HG02623 (cell line): ENCODE measurements around the gene NTRK3.

Experiments used
- ATAC-seq: cut with Tn5 transposase; IDR thresholded peaks from one replicate; pipeline ENCODE4 v1.9.1; 2021; ENCODE audit warnings: moderate library complexity; ENCODE audit not compliant: unreplicated experiment

The NTRK3 gene

DNA sequence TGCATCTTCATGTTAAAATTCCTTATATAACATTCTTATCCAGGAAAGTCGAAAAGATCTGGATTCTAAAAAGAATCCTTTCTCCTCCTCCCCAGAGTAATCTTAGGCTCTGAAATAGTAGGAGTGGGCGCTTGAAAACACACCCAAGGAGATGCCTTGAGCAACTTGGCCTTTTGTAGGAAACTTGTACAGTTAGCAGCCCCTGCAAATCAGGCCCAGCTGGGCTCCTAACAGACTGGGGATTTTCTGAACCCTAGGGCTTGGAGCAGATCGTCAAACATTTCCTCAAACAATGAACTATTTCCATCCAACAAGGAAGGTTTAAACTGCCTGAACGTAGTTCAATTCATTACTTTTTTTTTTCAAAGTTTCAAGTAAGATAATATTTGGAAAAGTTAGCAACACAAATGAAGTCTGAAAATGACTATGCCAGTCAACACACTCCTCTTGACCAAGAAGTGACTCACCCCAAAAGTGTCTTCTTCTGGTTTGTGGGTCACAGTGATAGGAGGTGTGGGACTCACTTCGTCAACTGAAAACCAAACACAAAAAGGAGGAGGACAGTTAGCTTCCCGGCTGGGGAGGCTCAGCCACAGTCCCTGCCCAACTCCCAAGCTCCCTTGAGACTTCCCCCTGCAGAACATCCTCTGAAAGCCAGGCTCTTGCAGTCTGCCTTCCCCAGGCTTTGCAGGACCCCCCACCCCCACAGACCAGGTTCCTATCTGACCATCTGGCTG is 129.7 kb downstream of the NTRK3 start:
- no peak for ATAC-seq

DNA sequence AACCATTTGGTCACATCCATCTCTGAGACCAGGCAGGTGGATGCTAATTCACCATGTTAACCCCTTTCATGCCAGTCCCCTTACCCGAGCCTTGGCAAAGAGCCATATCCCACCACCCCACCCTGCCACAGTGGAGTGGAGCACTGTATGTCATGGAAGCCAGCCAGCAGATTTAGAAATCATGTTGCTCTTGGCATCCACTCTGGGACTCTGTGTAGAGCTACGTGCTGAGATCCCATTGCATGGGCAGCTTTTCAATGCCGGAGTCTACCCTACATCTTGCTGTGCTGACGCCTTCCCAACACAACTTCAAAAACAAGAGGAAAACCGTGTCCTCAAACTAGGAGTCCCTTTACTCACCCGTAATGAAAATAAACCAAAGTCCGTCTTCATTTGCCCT is 131.0 kb downstream of the NTRK3 start:
- no peak for ATAC-seq

DNA sequence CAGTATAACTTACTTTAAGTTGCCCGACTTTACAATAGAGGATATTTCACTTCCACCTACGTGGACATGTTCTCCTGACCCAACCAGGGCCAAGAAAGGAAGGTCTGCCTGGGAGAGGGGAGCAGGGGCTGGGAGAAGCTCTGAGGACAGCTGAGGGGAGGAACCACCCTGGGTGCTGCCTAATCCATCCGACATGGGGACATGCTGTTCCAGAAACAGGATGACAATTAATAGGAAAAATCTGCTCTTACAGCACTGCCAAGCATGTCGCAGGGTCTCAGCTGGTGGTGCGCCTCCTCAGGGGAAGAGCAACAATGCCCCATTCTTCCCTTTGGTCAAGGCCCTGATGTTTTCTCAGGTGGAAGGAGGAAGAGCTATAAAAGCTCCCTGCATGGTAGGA is 132.3 kb downstream of the NTRK3 start:
- no peak for ATAC-seq

DNA sequence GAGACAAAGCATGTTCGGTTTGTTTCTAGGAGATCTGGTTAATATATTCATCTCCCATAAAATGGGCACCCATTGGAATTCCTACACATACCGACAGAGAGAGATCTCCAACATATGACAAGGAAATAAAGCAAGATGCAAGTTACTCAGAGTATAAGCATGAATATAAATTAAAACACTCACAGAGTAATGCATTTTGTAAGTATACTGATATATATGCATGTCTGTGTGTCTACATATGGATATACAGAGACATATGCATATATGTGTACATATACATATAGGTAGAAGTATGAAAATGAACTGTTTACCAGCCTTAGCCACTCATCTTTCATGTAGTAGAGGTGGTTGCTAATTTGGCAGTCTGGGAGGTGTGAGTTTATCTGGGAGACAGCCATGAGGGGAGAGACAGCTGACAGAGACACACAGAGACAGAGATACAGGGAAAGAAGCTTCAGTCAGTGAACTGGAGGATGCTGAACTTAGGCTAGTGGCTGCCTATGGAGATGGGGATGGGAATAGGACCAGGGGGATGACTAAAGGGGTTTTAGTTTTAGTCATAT is 134.5 kb downstream of the NTRK3 start:
- no peak for ATAC-seq

DNA sequence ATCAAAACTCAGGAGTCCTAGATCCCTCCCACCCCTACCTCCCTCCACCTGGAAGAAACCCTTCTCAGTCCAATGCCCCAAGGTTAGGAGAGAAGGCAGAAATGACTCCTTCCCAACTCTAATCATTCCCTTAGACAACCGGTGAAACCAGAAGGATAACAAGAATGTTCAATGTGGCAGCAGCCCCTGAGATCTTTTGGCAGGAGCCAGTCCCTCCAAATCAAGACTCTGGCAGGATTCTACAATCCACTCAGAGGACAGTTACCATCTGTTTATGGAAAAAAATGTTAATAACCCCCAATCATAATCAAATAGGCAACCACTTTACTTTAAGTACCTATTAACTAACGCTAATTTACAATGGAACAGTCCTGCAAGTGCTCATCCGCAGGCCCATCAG is 136.5 kb downstream of the NTRK3 start:
- ATAC-seq, result no peak

DNA sequence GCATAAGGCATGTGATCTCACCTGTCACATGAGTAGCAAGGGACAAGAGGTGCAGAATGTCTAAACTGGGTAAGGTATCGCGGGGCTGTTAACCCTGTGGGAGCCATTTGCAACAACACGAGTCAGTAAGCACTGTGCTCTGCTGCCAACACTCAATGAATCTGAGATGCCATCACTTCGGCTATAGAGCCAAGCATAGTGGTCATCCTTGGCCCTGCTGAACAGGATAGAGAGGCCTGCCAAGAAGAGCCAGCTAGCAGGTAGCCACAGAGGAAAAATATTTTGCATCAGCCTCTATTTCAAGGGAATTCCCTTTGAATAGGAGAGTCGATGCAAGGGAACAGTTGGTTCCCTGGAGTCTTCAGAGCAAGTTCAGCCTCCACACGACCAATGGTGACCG is 137.8 kb downstream of the NTRK3 start:
- ATAC-seq, result no peak

DNA sequence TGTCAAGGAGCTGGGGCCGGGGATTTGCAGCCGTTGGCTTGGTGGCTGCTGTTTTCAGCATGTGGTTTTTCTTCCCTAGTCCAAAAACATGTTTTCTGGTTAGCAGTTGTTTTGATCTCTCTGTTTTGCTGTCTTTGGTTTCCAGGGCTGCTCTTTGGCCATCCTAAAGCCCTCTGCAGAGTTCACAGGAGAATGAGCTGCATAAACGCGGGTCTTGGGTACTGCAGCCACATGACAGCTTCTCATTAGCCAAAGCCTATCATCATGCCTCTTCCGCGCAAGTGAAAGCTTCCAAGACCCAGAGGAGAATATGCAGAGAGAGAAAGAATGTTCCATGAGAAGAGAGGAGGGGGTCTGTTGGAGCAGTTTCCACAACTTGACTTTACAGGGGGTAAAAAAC is 138.5 kb downstream of the NTRK3 start:
- ATAC-seq, result no peak

DNA sequence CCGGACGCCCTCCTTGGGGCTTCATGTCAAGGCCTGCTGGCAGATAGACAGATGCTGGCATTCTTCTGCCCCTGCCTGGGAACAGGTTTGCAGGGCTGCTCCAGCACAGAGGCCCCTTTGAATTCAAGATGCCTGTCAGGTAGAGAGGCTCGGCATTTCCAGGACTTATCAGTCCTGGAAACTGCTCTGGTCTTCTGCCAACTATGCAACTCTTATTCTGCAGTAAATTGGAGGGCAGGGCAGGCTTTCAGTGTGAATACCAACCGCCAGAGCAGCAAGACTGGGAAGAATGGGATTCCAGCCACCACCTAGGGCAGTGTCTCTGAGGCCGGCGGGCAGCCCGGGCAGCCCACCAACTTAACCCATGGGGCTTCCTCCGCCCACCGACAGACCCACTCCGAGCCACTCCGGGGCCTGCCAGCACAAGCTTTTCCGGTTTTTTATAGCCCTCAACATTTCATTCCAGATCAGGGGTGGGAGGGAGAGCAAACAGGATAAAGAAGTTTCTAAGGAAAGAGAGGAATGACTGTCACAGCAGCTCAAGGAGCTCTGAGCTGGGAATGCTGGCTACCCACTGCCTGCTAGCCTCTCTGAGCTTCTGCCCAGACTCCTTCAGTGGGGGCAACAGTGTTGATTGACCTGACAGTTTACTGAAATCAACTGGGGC is 140.9 kb downstream of the NTRK3 start:
- no peak for ATAC-seq

DNA sequence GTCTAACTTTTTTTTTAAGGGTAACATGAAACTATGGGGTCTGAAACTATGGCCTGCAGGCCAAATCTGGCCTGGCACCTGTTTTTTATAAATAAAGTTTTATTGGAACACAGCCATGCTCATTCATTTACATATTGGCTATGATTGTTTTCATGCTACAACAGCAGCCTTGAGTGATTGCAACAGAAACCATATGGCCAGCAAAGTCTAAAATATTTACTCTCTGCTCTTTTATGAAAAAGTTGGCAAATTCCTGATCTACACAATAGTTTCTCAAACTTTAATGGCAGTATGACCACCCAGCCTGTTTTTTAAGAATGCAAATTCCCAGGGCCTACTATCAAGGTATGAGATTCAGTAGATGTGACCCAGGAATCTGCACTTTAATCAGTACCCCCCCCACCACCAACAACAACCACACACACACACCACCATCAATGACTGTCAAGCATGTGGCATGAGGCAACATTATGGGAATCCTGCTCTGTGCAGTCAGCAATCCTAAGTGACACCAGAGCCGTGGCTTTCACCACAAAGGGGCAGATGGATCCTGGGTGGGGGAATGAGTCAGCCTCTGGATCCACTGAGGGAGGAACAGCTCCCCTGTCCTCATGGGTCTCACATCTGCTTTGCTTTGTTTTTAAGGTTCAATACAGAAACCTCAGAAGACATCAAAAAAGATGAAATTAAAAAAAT is 142.8 kb downstream of the NTRK3 start:
- ATAC-seq, result no peak

DNA sequence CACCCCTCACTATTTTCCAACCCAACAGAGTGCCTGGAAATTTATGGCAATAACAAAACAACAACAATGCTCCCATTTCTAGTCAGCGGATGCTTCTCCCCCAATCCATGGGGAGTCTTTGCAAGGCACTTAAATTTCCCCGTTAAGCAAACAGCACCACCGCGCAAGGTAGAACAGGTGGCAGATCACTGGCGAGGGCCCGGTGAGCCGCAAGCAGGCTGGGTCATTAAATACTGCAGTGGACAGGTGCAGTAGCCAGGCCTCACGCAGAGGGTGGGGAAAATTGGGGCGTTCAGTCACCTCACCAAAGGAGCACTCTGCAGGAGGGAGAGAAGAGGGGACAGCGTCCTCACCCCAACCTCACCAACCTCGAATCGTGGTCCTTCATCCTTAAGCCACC is 147.5 kb downstream of the NTRK3 start:
- ATAC-seq, result no peak

DNA sequence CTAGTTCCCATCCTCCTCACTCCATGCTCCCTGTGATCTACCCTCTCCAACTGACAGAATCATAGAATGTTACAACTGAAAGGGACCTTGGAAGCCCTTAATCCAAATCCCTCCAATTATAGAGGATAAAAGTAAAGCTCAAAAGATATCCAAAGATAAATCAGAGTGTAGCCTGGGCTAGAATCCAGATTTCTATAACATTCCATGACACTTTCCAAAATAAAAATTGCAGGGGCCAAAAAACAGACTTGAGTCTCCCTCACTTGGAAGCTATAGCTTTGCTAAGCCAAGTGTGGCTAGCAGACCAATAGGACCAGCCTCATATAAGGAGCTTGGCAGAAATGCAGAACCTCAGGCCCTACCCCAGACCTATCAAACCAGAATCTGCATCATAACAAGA is 148.1 kb downstream of the NTRK3 start:
- ATAC-seq, result no peak

DNA sequence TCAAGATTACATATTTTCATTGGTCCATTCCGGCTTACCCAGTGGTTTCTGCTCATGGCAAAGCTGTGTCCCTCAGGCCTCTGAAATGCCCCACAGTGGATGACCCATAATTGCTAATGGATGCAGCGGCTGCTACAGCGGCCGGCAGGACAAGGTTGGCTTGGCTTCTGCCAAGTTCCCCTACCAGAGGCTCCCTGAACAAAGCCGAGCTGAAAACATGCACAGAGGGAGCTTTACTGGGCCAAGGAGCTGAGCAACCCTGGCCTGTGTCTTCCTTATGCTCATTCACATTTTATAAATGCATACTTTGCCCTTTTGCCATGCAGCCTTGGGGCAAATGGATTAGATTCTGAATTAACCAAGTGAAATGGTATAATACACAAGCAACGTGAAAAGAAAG is 150.5 kb downstream of the NTRK3 start:
- ATAC-seq, result no peak

DNA sequence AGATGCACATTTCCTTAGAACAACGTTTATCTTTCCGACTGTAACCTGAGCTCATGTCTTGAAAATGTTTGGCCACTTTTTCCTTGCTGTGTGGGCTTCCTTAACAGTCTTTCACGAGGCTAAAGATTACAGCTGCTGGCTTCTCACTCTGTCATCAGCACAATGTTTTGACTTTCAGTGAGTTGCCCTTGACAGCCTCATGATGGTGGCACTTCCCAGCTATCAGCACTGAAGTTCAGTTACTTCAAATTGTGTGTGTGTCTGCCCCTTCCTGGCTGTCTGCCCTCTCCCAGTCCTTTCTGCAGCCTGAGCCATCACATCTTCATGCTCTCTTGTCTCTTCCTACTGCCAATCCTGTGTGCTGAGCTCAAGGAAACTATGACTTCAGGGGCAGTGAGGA is 152.2 kb downstream of the NTRK3 start:
- ATAC-seq, result no peak

DNA sequence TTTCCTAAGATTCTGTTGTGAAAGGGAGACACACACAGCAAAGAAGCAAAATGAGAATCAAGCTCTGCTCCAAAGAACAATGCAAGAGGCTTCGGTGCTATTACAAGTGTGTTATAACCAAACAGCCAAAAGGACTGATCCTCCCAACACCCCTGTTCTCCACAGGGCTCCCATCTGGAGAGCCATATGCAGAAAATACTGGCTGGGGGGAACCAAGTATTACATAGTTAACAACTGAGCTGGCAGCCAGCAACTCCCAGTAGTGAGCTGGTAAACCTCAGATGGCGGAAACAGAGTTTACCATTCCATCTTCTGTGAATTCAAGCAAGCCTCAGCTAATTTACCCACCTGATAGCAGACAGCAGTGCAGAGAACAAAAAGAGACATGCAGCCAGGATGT is 156.4 kb downstream of the NTRK3 start:
- no peak for ATAC-seq

DNA sequence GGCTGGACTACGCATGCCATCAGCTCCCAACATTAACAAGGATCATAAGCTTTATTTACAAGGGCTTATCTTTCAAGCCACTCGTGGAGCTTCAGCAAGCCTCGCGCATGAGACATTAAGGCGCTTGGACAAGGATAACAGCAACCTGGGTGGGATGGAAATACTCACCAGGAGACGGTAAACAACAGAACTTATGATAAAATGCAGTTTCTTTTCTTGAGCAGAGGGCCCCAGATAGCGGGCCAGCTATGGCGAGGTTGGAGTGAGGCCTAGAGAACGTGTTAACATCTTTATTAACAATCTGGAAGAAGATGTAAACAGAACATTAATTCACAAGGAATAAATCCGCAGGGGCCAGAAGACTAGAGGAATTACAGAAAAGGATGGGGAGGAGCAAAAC is 158.2 kb downstream of the NTRK3 start:
- no peak for ATAC-seq

DNA sequence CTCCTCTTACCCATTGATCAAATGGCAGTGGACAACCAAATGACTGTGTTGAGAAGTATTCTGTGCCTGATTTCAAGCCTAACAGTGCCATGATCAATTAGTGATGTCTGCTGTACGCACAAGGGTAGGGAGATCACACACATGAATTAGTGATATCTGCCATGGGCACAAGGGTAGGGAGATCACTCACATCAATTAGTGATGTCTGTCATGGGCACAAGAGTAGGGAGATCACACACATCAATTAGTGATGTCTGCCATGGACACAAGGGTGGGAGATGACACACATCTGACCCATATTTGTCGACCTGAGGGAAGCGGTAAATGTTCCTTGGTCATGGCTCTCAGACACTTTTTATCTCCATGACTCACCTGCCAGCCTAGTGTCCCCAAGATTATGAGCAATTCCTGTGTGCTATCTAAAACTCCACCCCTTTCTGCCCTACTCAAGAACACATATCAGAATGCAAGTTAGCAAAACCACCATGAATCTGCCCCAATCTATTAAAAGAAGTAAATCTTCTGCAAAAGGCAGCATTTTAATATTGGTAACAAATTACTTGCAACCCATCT is 165.0 kb downstream of the NTRK3 start:
- no peak for ATAC-seq

DNA sequence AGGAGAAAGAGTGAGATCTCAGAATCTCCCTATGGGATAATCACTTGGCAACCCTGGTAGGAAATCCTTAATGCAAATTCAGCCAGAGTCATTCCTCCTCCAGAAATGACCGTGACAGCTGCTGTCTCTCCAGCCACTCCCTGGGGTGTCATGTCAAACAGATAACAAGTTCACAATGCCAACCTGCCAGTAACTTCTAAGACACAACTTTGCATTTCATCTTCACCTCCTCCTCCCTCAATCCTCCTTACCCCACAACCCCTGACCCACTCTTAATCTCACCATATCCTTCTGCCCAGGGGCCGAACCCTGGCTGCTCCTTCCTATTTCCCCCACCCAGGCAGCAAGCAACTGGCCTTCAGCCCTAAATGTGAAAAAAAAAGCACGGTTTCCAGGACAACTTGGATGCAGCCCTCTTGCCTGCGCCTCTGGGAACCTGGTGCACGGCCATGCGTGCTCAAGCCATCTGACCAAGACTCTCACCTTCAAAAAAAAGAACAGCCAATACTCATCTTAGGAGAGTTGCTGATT is 166.0 kb downstream of the NTRK3 start:
- ATAC-seq, result no peak

DNA sequence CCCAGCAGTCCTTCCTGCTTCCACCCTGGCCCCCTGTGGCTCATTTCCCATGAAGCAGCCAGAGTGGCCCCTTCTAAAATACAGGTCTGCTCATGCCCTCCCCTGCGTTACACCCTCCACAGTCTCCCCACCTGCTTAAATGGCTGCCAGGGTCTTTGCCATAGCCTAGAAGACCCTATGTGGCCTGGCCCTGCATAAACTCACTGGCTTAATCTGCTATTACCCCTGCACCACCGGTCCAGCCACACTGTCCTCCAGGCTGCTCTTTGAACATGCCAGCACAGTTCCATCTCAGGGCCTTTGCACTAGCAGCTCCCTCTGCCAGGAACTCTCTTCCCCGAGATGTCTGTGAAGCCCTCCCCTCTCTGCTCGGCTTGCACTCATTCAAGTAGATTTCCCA is 166.8 kb downstream of the NTRK3 start:
- ATAC-seq, result no peak

DNA sequence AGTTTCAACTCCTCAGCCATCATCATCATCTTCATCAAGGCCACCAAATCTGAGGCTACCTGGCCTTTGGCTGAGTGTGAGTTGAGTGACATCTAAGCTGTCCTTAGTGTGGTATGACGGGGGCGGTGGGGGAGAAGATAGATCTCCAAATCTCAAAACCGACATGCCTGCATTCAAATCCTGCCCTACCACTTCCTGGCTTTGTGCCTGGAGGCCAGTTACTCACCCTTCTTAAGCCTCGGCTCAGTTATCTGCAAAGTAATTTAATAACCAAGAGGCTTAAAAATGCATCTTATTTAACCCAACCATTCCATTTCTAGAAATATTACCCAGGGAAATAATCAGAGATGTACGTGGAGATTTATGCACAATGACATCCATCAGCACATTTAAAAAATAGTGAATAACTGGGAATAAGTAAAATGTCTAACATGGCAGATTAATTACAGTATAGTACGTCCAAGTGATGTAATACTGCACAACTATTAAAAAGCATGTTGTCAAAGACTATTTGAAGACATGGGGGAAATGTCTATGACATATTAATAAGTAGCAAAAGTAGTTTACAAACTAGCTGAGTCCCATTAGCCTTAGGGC is 167.4 kb downstream of the NTRK3 start:
- no peak for ATAC-seq

DNA sequence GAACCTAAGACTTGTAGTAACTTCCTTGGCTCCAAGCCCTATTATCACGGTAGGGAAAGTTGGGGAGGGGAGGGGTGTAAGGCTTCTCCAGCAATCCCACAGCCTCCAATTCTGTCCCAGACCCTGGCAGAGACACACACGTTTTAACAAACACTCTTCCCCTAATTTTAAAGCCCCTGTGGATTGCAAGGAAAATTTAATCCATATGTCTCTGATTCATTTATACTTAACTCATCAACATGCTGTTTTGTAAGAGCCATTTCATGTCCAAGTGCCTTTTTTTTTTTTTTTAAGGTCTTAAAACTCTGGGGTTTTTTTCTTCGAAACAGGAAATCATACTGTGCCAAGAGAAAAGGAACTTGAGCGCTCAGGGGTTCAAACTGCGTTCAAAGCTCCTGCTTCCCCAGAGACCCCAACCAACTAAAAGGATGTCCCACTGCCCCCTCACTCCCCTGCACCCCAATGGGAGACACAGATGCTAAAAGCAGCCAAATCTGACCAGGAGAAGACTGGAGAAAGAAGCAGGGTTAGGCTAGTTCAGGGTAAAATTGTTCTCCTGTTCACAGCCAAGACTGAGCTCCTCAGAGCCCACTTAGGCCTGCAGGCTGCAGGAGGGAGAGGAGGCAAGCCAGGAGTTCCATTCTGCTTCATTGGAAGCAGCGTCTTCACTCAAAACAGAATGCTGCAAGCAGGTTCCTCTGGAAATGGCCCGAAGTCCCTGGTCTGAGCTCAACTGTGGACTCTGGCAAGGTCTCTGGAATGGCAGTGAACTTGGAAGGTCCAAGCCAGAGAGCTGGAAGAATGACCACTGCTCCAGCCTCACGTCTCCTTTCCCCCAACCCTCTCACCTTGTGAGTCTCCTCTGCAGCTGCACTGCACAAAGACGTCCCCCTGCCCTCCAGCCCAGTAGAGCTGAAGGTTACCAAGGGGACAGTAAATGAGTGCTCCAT is 172.5 kb downstream of the NTRK3 start:
- no peak for ATAC-seq
